HepG2 (cell line): ENCODE data around the gene LUZP2.

Experiments
- CEBPB ChIP-seq: IDR thresholded peaks from 2 replicates; pipeline ENCODE4 v1.6.1; 2011; ENCODE audit warnings: low read depth, low read length, improper control_type of control experiment, borderline replicate concordance
- KDM4B ChIP-seq: sonication (generic); formaldehyde crosslinking; IDR thresholded peaks from 2 replicates; pipeline ENCODE4 v1.4.0; 2020; ENCODE audit warnings: missing genetic modification reagents
- POLR2AphosphoS5 ChIP-seq: IDR thresholded peaks from 2 replicates; pipeline ENCODE4 v1.6.1; 2012; ENCODE audit warnings: low read depth, low read length

DNA sequence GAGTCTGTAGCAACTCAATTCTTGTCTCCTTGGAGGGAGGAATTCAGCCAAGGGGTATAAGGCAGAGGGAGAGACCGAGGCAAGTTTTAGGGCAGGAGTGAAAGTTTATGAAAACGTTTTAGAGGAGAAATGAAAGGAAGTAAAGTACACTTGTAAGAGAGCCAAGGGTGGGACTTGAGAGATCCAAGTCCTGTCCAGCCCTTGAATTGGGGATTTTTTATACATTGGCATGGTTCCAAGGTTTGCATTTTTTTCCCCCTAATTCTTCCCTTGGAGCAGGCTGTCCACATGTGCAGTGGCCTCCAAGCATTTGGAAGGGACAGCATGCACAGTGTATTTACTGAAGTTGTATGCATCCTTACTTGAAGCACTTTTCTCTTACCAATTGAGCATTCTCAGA lies 192.1 kb downstream of the LUZP2 start:
- TF ChIP-seq KDM4B (CRISPR knock-in tag) (no peak), POLR2AphosphoS5 (no peak), CEBPB (no peak)
